HG02870 (cell line): ENCODE data around the gene SH2D3A.

Source experiments
- ATAC-seq: cut with Tn5 transposase; IDR thresholded peaks from one replicate; pipeline ENCODE4 v1.9.1; 2021; ENCODE audit warnings: mild to moderate bottlenecking, moderate library complexity; ENCODE audit not compliant: unreplicated experiment

Gene SH2D3A

GRCh38 chr19:6738787-6739389 is 28.3 kb downstream of the SH2D3A start:
- no peak for ATAC-seq

GRCh38 chr19:6737873-6738786 is 29.1 kb downstream of the SH2D3A start:
- ATAC-seq = no peak

GRCh38 chr19:6737284-6737872 is 29.9 kb downstream of the SH2D3A start, which contains the start of gene GPR108:
TSS of gene GPR108 (minus strand) at chr19:6737580. CDS start at chr19:6737576, 4 bp downstream.
- peak; percentile 65 for ATAC-seq

- ATAC-seq = no peak
Measured at GRCh38 chr19:6736917-6737283, 30.3 kb downstream of the SH2D3A start.

GRCh38 chr19:6736169-6736916 is 30.9 kb downstream of the SH2D3A start:
- ATAC-seq = no peak

- ATAC-seq = no peak
Measured at GRCh38 chr19:6735181-6735911, 31.9 kb downstream of the SH2D3A start.

- ATAC-seq = no peak
Measured at GRCh38 chr19:6734096-6734696, 33.0 kb downstream of the SH2D3A start.

GRCh38 chr19:6733338-6734095 is 33.7 kb downstream of the SH2D3A start:
- no peak for ATAC-seq

GRCh38 chr19:6732803-6733337 is 34.4 kb downstream of the SH2D3A start:
- no peak for ATAC-seq

GRCh38 chr19:6731822-6732221 is 35.4 kb downstream of the SH2D3A start:
- ATAC-seq = no peak

- no peak for ATAC-seq
Measured at GRCh38 chr19:6730941-6731670, 36.1 kb downstream of the SH2D3A start.

GRCh38 chr19:6730153-6730804 is 37.0 kb downstream of the SH2D3A start:
- no peak for ATAC-seq

GRCh38 chr19:6729573-6730152 is 37.6 kb downstream of the SH2D3A start:
- ATAC-seq = no peak

GRCh38 chr19:6728346-6728745 is 38.9 kb downstream of the SH2D3A start:
- no peak for ATAC-seq

GRCh38 chr19:6725513-6726231 is 41.6 kb downstream of the SH2D3A start:
- ATAC-seq = no peak

GRCh38 chr19:6724631-6725492 is 42.4 kb downstream of the SH2D3A start:
- no peak for ATAC-seq
